K562 (cell line): Measurements from ENCODE around the gene ENSA. TPM values are rescaled to one million over a fixed set of nuclear protein-coding genes. Genes with fewer than 3 reads are reported as not detected.

Experiments used
- AFF1 ChIP-seq, 2 experiments: fragments of 450-650 bp; IDR thresholded peaks; 2 replicates each; pipeline ENCODE4 v1.6.1; 2018; ENCODE audit warnings: mild to moderate bottlenecking in 2 of 2, low read depth in 1 of 2; ENCODE audit not compliant: partially characterized antibody in 2 of 2
- EGR1 ChIP-seq: fragments of 450-650 bp; conservative IDR thresholded peaks from 2 replicates; pipeline ENCODE4 v1.6.1; 2017; ENCODE audit warnings: mild to moderate bottlenecking
- EP400 ChIP-seq: fragments of 450-650 bp; IDR thresholded peaks from 2 replicates; pipeline ENCODE4 v1.6.1; 2017; ENCODE audit warnings: antibody characterized with exemption, mild to moderate bottlenecking, moderate library complexity
- HBP1 ChIP-seq: fragments of 450-650 bp; formaldehyde crosslinking; IDR thresholded peaks from 2 replicates; pipeline ENCODE4 v1.4.0; 2022; ENCODE audit warnings: missing genetic modification characterization
- HMG20B ChIP-seq: fragments of 250-450 bp; sonication (Bioruptor Pico); IDR thresholded peaks from 2 replicates; pipeline ENCODE4 v1.5.0; 2021; ENCODE audit warnings: mild to moderate bottlenecking
- PCBP2 ChIP-seq: fragments of 200-400 bp; formaldehyde crosslinking; IDR thresholded peaks from 2 replicates; pipeline ENCODE4 v1.6.1; 2018; ENCODE audit warnings: low read length, low read depth, mild to moderate bottlenecking, moderate library complexity; ENCODE audit not compliant: poor library complexity, severe bottlenecking
- SAP30 ChIP-seq: fragments of 200-600 bp; sonication (generic); IDR thresholded peaks from 2 replicates; pipeline ENCODE4 v1.6.1; 2012; ENCODE audit warnings: borderline replicate concordance, low read depth, mild to moderate bottlenecking, moderate library complexity, low read length, control low read depth, inconsistent platforms; ENCODE audit not compliant: insufficient read depth, poor library complexity, severe bottlenecking
- SRSF1 ChIP-seq: fragments of 200-400 bp; formaldehyde crosslinking; IDR thresholded peaks from 2 replicates; pipeline ENCODE4 v1.6.1; 2017; ENCODE audit warnings: mild to moderate bottlenecking, low read depth, low read length, moderate library complexity
- TFE3 ChIP-seq: fragments of 450-650 bp; formaldehyde crosslinking; IDR thresholded peaks from 2 replicates; pipeline ENCODE4 v1.4.0; 2020; ENCODE audit warnings: mild to moderate bottlenecking, mixed read lengths
- THRAP3 ChIP-seq: fragments of 450-650 bp; IDR thresholded peaks from 2 replicates; pipeline ENCODE4 v1.6.1; 2016; ENCODE audit warnings: mild to moderate bottlenecking, inconsistent platforms, borderline replicate concordance
- ZNF140 ChIP-seq: fragments of 250-450 bp; sonication (Bioruptor Pico); IDR thresholded peaks from 2 replicates; pipeline ENCODE4 v1.8.0; 2021; ENCODE audit warnings: moderate library complexity, mild to moderate bottlenecking, inconsistent platforms
- ZNF384 ChIP-seq: IDR thresholded peaks from 2 replicates; pipeline ENCODE4 v1.6.1; 2012; ENCODE audit warnings: low read depth, low read length, improper control_type of control experiment
- ZNF449 ChIP-seq: fragments of 250-450 bp; sonication (Bioruptor Pico); IDR thresholded peaks from 2 replicates; pipeline ENCODE4 v1.8.0; 2022; ENCODE audit warnings: moderate library complexity, mild to moderate bottlenecking, inconsistent platforms
- ZNF639 ChIP-seq, 2 experiments: fragments of 200-800 bp in 1 of 2; sonication (Bioruptor generic) in 1 of 2; sonication (generic) in 1 of 2; formaldehyde crosslinking in 1 of 2; IDR thresholded peaks in 1 of 2; conservative IDR thresholded peaks in 1 of 2; 2 replicates each; pipeline versions ENCODE4 v1.5.0 to v1.6.1; 2016 to 2020; ENCODE audit warnings: missing compliant biosample characterization in 1 of 2, missing genetic modification characterization in 1 of 2, missing genetic modification reagents in 1 of 2
- ZNF707 ChIP-seq: fragments of 250-450 bp; sonication (Bioruptor Pico); conservative IDR thresholded peaks from 2 replicates; pipeline ENCODE4 v1.8.0; 2022; ENCODE audit warnings: inconsistent platforms, mild to moderate bottlenecking, moderate library complexity
- polyA plus RNA-seq, 8 experiments: library from polyadenylated mRNA; depleted of rRNA in 4 of 8; stranded (reverse) in 5 of 8; unstranded in 3 of 8; fragments of >200 nt; fragmentation: Nextera tagmentation in 2 of 8; fragmentation: Illumina TruSeq in 1 of 8; extraction: Ambion mirVana in 2 of 8; extraction: Trizol in 1 of 8; gene quantifications; 2 replicates each; pipeline versions ENCODE4 v1.2.1 to v1.2.3, GENCODE V29; 2011 to 2014; ENCODE audit warnings: inconsistent platforms in 1 of 8, missing spikeins in 1 of 8
- total RNA-seq, 7 experiments: library from RNA; depleted of rRNA in 6 of 7; stranded (reverse); fragments of >200 nt in 6 of 7; fragmentation: Illumina TruSeq in 2 of 7; extraction: Trizol in 2 of 7; gene quantifications; 2 replicates each; pipeline versions ENCODE4 v1.2.1 to v1.2.3, GENCODE V29; 2011 to 2021; ENCODE audit warnings: low replicate concordance in 1 of 7

Gene ENSA
- total and polyA plus RNA-seq, 9 of the 15 experiments (the other 6 are each of a cell fraction or from before 2014, with no cell fraction given) = 68.1 to 605 (median 188) TPM

DNA sequence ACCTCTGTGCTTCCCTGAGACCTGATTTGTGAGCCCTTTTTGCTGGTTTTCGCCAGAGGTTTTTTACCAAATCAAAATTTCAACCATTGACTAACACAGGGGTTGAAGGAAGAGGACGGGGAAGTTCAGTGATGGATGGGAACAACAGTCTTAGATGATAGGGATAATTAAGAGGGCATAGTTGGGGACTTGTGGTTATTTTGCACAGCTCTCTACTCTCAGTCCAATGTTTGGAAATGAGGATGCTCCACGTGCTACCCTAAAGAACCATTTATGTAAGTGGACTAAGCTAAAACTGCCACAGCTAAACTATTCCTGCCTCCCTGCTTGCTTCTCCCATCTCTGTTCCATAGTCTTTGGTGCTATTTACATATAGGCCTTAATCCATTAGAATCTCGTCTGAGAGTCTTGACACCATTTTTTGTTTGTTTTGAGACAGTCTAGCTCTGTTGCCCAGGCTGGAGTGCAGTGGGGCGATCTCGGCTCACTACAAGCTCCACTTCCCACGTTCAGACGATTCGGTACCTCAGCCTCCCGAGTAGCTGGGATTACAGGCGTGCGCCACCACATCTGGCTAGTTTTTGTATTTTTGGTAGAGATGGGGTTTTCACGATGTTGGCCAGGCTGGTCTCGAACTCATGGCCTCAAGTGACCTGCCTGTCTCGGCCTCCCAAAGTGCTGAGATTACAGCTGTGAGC lies 49.3 kb downstream of the ENSA start (continued):
- TF ChIP-seq ZNF639 (CRISPR knock-in tag; conservative IDR thresholded peaks at IDR 0.05 in 1 of 2, IDR thresholded peaks at IDR 0.05 in 1 of 2) (peak in 1 of 2 experiments; percentile 4; a peak in 2 of 4 replicates), SRSF1 (no peak), THRAP3 (no peak), ZNF140 (no peak), HMG20B (no peak), HBP1 (no peak), AFF1 (IDR thresholded peaks at IDR 0.05; ENCODE audit: low read depth in 1 of 2, partially characterized antibody in 2 of 2) (peak in 1 of 2 experiments; percentile 19), ZNF384 (no peak), EGR1 (no peak), ZNF707 (CRISPR knock-in tag) (no peak), TFE3 (no peak), SAP30 (no peak), ZNF449 (CRISPR knock-in tag) (no peak), EP400 (no peak), PCBP2 (no peak)
